Left ventricle myocardium inferior (tissue), 1 donor: ENCODE data around the gene ROPN1. TPM values are rescaled to one million over a fixed set of nuclear protein-coding genes. Genes with fewer than 3 reads are reported as not detected.
"Not testable (repeated sequence)": the region's sequence is repeated elsewhere in the genome, so short reads cannot be mapped to it uniquely, and the experiment has no call there.

Experiments used
- DNase-seq: peaks from one replicate; pipeline ENCODE4 v3.0.0-alpha.2; 2020
- H3K27ac ChIP-seq: fragments of 200-600 bp; replicated peaks from 2 replicates; pipeline ENCODE4 v1.8.0; 2021
- H3K27me3 ChIP-seq: fragments of 200-600 bp; 2 replicates; pipeline ENCODE4 v1.8.0; 2021; ENCODE audit warnings: low read depth
- H3K36me3 ChIP-seq: fragments of 200-600 bp; 2 replicates; pipeline ENCODE4 v1.8.0; 2021
- H3K4me1 ChIP-seq: fragments of 200-600 bp; 2 replicates; pipeline ENCODE4 v1.8.0; 2021
- H3K4me3 ChIP-seq: fragments of 200-600 bp; 2 replicates; pipeline ENCODE4 v1.8.0; 2021; ENCODE audit warnings: mild to moderate bottlenecking, moderate library complexity
- H3K9me3 ChIP-seq: fragments of 200-600 bp; replicated peaks from 2 replicates; pipeline ENCODE4 v1.8.0; 2021
- intact Hi-C: fragments of 100-400 bp; cut with micrococcal nuclease; formaldehyde crosslinking; loops from one replicate; pipeline ENCODE4 v1.11.0; 2022
- total RNA-seq: library from RNA; stranded (reverse); fragmentation: NEBNext Ultra II Directional; extraction: Animal tissue kit (Norgen Biotek cat#: 25700); gene quantifications from one replicate; pipeline ENCODE4 v1.2.1, GENCODE V29; 2021
- TF ChIP-seq, protein P1 (sequence below): fragments of 200-600 bp; IDR thresholded peaks from 2 replicates; pipeline ENCODE4 v1.8.0; 2021; ENCODE audit warnings: antibody characterized with exemption, mild to moderate bottlenecking, borderline replicate concordance
- donor health status: DM: no; HTN: yes; CAD: no; lungs with severe emphysema.

ROPN1 gene
- total RNA-seq, 1 donor from 2014 or later, result not detected

DNA sequence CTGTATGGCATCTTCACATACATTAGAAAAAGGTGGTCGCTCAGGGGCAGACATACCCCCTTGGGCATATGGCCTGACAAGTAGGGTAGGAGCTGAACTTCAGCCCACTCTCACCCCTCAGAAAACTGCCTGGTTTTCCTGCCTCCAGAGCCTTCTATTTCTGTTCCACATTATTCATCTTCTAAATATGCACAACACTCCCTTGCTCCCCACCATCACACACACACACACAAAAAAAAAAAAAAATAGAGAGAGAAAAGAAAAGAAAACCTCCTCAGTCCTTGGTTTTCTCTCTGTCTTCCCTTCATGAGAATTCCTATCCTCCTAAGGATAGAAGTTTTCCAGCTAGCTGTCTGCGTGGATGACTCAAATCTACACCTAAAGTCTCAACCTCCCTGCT lies 5.6 kb upstream of the ROPN1 start:
- Histone ChIP-seq H3K27ac (no peak overlapping the region), H3K27me3 (peaks cover 8% of the 10 kb centered on the region), H3K9me3 (peaks cover 13% of the 10 kb centered on the region), H3K4me1 (no peaks in the 10 kb centered on the region), H3K4me3 (no peak overlapping the region), H3K36me3 (no peaks in the 10 kb centered on the region)
- intact Hi-C loops, result no loop called here
- DNase-seq, result no peak
- TF ChIP-seq, protein P1, sequence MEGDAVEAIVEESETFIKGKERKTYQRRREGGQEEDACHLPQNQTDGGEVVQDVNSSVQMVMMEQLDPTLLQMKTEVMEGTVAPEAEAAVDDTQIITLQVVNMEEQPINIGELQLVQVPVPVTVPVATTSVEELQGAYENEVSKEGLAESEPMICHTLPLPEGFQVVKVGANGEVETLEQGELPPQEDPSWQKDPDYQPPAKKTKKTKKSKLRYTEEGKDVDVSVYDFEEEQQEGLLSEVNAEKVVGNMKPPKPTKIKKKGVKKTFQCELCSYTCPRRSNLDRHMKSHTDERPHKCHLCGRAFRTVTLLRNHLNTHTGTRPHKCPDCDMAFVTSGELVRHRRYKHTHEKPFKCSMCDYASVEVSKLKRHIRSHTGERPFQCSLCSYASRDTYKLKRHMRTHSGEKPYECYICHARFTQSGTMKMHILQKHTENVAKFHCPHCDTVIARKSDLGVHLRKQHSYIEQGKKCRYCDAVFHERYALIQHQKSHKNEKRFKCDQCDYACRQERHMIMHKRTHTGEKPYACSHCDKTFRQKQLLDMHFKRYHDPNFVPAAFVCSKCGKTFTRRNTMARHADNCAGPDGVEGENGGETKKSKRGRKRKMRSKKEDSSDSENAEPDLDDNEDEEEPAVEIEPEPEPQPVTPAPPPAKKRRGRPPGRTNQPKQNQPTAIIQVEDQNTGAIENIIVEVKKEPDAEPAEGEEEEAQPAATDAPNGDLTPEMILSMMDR, result no peak

DNA sequence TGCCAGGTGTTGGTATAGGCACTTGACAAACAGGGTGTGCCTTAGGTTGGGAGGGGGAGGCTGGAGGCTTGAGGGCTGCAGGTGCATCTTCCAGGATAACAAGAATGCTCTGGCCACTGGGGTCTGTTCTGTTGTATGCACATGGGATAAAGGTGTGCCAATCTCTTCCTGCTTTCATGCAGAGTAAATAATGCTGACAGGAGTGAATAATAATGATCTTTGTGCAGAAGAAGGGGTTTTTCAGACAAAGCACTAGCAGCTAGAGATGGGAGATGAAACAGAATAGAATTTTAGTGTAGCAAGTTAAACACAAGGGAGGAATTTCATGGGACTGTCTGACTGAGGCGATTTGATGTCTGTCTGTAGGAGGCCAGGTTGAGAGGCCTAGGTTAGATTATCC lies 1.9 kb upstream of the ROPN1 start:
- intact Hi-C loops, result no loop called here
- Histone ChIP-seq H3K4me3 (no peak overlapping the region), H3K27me3 (peaks cover 11% of the 10 kb centered on the region), H3K4me1 (no peaks in the 10 kb centered on the region), H3K27ac (no peak overlapping the region), H3K9me3 (peaks cover 13% of the 10 kb centered on the region), H3K36me3 (no peaks in the 10 kb centered on the region)
- TF ChIP-seq, protein P1, result no peak
- no peak for DNase-seq

DNA sequence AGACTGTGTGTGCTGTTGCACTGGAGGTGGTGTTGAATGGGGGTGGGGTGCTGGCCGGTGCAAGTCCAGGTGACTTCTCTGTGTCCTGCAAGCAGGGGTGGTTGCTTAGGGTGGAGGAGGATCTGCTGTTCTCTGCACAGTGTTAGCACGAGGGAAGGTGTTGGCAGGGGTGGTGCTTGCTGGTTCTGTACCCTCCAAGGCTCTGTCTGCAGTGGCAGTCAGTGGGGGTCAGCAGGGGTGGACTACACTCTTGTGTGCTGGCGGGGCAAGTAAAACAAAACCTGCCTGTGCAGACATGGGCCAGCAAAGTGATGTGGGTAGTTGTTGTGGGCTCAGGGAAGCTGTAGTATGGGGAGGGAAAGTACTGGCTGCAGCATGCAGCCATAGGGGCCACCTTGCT lies 5.5 kb downstream of the ROPN1 start:
- Histone ChIP-seq H3K9me3 (no peaks in the 10 kb centered on the region), H3K27ac (no peak overlapping the region), H3K4me1 (no peaks in the 10 kb centered on the region), H3K4me3 (no peak overlapping the region), H3K36me3 (no peaks in the 10 kb centered on the region), H3K27me3 (peaks cover 42% of the 10 kb centered on the region)
- DNase-seq, result no peak
- TF ChIP-seq, protein P1, result no peak
- intact Hi-C loops, result no loop called here

DNA sequence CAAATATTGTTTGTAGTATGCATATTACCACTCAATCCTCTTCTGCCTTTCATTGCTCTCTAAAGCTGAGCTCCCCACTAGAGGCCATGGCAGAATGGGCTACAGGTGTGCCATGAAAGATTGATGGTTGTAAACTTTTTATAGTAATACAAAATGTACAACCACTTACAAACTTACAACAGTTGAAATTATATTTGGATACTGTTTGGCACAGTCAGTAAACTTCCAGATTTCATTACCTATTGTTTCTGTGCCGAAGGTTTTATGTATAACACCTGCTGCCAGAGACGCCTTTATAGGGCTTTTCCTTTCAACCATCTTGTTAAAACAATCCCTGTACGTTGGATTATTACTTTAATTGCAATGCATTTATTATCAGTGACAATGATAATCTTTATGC lies 7.0 kb downstream of the ROPN1 start:
- no peak for DNase-seq
- H3K9me3 ChIP-seq, result no peaks in the 10 kb centered on the region
- TF ChIP-seq, protein P1, result no peak
- H3K36me3 ChIP-seq, result no peaks in the 10 kb centered on the region
- no peak overlapping the region for H3K27ac ChIP-seq
- intact Hi-C loops, result no loop called here
- H3K4me3 ChIP-seq, result no peak overlapping the region
- H3K4me1 ChIP-seq, result peaks cover 4% of the 10 kb centered on the region
- peaks cover 56% of the 10 kb centered on the region for H3K27me3 ChIP-seq

DNA sequence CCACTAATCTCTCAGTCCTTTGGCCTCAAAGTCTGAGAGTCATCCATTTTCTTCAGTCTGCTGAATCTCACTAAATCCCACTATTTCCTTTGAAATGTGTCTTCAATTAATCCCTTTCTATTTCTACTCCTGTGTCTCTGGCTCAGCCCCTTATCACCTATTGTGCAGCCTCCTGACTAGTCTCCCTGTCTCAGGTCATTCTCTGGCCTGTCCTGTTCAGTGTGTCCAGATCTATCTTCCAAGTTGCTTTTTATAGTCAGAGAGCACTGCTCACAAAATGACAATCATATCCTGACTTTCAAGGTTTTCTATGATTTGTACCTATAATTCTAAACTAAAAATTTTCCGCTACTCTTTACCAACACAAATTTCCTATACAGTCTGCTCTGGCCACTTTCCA lies 7.6 kb downstream of the ROPN1 start:
- Histone ChIP-seq H3K4me3 (no peak overlapping the region), H3K36me3 (no peaks in the 10 kb centered on the region), H3K9me3 (no peaks in the 10 kb centered on the region), H3K4me1 (peaks cover 6% of the 10 kb centered on the region), H3K27ac (no peak overlapping the region), H3K27me3 (peaks cover 57% of the 10 kb centered on the region)
- intact Hi-C loops, result no loop called here
- TF ChIP-seq, protein P1, result no peak
- DNase-seq, result no peak

DNA sequence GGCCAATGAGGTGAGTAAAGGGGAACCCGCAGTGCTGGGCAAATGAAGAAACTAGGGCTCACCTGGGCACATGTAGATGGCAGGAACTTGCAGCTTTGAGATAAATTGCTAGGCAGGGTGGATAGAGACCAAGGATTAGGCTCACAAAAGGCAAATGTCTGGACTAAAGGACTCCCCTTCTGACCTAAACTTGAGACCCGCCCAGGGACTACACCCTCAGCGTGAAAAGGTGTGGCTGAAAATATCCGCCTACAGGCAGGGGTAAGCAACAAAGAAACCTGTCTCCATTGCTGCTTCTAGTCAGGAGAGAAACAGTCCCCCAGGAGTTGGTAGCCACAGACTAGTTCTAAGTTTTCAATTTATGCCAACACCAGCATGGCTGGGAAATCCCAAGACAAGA lies 10.6 kb downstream of the ROPN1 start:
- intact Hi-C loops, H3K36me3 ChIP-seq, H3K27ac ChIP-seq, H3K9me3 ChIP-seq, H3K4me3 ChIP-seq, DNase-seq, H3K4me1 ChIP-seq: not testable (repeated sequence)
- peaks cover 36% of the 10 kb centered on the region for H3K27me3 ChIP-seq
